Inferior parietal cortex (tissue), 1 donor: ENCODE data around the gene GTPBP8.
"Not testable (repeated sequence)": the region's sequence is repeated elsewhere in the genome, so short reads cannot be mapped to it uniquely, and the experiment has no call there.

Source experiments
- DNase-seq: peaks from one replicate; pipeline ENCODE4 v3.0.0-alpha.2; 2016; ENCODE audit errors: extremely low spot score

Gene GTPBP8

DNA sequence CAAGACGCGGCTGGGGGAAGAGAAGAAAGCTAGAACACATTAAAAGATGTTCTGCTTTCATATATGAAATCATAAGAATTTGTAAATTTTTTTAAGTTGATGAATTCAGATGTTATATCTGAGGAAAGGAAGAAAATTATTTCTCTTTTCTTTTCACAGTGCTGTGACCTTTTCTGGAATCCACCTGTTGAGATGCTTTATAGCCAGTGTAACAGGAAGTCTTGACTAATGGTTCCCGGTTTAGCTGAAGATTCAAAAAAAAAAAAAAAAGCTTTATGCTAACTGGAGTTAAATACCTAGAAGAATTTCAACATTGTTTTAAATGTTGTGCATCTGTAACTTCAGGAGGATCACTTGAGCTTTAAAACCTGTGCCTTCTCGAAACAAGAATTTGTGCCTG lies 9.9 kb downstream of the GTPBP8 start:
- DNase-seq: no peak

DNA sequence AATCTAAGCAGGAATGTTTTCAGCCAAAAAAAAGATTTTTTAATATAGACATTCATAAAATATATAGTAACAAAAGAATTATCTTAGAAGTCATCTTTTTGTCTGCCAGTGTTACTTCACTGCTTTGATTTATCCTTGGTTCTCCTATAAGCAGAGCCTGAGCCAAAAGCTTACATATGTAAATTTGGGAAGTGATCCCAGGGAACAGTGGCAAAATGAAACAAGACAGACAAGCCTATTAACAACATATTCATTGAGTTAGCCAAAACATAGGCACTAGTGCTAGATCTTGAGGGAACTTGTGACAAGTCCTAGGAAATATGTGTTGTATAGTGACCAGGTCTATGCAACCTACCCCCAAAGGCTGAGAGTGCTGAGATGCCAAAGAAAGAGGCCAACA lies 11.3 kb downstream of the GTPBP8 start:
- no peak for DNase-seq

DNA sequence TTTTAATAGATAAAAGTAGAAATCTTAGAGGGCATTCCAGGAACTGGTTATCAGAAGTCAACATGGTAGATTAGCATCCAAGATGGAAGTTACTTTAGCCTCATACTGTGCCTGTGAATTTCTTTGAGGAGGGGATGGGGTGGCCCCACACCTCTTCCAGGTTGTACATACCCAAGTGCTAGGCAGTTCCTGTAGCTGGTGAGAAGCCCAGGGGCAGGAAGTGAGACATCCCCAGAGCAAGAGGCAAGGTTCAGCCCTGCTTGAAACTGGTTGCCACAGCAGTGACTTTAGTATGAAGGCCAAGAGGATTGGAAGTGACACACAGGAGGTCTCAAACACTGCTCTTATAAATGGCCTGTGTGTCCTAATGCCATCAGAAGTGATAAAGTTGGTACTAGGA lies 11.9 kb downstream of the GTPBP8 start:
- no peak for DNase-seq

DNA sequence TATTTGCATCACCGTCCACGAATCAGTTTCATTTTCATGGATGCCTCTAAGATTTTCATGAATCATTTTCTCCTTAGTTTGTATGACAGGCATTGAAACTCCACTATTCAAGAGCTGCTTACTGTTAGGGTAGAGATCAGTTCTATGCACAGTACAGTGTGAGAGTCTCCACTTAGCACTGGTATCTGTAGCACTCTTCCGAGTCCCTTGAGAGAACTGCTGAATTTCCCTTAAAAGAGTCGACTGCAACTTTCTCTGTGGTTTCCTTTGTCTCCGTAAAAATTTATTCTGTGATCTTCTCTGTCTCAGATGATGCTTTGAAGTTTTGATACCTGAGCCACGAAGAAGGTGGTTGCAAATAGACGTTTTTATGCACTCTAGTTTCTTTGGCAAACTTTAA lies 14.8 kb downstream of the GTPBP8 start:
- DNase-seq: no peak

DNA sequence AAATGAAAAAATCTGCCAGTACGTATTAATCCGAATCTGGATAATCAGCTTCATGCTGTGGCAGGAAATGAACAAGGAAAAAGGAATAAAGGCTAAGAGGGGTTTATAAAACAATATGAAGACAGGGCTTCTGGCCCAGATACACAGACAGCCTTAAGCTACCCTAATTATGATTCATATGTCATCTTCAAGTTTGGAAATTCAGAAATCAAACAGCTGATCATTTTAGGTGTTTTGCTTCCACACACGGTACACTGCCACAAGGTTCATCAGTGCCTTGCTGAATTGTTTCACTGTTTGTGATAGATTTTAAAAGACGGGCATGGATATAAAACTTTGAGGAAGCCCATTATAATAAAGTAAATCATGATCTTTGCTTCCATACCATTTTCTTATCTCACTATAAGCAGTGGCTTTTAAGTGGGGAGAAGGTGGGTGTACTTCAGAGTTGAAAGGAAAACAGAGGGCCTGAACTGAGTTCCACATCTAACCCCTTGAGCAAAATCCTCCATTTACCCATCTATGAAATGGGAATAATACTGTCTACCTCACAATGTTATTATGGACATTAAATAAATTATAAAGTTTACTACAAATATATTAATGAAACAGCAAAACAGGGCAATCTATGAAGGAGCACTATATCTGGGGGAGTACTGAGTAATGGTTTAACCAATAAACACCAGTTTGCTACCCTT lies 15.7 kb downstream of the GTPBP8 start:
- no peak for DNase-seq

DNA sequence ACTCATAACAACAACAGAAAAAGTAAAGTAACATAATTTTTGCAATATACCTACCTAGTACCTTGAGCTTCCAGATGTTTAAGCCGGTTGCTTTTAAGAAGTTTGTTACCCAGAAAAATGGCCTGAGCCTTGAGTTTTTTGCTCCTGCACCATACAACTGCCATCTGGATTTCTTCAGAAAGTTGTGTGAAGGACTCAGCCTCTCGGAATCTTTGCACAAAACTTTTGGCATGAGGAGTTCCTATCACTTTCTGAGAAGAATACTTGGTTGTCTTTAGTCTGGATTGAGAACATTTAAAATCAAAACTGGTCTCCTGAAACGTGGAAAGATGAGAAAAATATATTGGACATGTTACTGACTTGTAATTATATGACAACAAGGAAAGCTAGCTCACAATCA lies 17.3 kb downstream of the GTPBP8 start:
- DNase-seq: no peak

DNA sequence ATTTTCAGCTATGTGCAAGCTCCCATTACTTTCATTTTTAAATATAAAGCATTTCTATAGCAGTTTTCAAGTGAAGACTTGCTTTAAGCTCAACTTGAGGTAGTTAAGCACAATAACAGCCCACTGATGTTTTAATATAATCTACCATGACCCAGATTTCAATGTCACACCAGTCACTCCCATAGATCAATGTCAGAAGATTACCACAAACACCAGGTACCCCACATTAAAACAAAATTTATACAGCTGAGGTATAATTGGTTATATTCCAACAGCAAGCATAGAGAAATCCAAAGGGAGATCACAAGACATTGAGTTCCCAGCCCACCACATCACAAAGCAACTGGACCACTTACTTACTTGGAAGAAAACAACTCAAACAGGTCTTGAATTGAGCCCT lies 22.8 kb downstream of the GTPBP8 start:
- no peak for DNase-seq

DNA sequence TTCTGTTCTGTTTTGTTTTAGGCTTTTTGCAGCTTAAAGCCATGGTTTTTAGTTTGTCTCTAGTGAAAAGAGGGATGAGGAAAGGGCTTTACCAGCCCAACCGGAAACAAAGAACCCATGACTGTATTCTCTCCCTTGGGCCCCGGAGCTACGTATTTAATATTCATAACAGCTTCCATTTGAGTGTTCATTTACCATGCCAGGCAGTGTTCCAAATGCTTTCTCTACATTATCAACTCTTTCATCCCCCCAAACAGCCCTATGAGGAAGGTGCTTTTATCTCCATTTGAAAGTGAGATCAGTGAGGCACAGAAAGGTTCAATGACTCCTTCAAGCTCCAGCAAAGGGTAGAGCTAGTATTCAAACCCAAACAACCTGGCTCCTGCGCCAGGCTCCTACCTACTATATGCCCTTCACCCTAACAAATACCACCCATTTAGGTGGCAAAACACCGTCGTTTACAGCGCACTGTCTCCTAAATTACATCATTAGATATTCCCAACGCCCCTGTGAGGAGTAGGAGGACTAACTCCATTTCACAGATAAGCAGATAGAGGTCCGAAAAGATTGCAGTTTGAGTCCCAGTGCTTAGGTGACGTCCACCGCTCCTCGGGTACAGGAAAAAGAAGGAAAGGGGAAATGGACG lies 27.9 kb downstream of the GTPBP8 start:
- no peak for DNase-seq

DNA sequence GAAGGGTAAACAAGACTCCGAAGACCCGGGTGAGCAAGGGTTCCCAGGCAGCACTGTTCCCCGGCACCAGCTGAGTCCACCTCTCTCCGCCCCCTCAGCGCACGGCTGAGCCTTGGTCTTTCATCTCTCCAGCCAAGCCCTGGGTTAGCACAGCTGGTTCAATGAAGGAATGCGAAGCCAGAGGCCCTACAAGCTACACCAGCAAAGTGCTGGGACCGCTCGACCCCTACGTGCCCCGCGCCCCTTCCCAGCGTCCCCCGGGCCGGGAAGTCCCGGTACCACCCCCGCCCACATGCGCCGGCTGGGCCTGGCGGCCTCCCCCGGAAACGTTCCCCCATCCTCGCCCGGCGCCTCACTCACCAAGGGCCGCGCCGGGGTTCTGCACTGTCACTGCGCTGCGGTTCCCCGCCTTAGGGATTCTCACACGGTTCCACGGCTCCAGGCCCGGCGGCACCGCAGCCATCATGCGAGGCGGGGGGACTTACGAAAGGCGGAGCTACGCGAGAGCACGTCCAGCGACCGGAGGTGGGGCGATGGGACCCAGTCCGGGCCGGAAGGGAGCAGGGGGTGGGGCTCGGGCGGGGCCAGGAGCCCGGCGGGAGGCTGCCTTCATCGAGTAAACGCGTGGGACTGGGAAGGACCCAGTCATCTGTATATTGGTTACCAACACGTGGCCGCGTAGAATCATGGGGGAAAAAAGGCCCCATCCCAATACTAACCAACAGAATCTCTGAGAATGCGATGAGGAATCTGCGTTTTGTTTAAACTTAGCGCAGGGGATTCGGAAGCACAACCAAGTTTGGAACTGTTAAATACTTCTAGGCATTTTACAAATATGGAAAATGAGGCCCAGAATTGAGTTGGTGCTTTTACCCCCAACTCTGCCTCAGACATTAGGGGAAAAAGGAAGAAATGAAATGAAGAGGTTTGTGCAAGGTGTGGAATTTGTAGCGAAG lies 28.7 kb downstream of the GTPBP8 start:
- DNase-seq: peak; percentile 87

DNA sequence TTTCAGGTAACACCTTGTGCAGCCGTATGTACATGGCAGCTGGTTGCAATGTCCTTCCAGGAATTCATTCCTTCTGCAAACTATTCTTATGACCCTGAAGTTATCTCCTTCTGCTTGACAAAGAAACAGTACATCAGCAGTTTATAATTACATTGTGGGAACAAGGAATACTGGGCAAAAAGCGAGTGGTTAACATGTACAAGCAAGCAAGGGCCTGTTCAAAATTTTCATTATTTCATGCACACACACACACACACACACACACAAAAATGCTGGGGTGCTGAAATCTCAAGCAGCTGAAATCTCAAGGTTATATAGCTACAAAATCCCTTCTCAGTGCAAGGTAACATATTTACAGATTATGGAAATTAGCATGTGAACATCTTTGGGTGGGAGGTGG lies 30.7 kb downstream of the GTPBP8 start:
- no peak for DNase-seq

DNA sequence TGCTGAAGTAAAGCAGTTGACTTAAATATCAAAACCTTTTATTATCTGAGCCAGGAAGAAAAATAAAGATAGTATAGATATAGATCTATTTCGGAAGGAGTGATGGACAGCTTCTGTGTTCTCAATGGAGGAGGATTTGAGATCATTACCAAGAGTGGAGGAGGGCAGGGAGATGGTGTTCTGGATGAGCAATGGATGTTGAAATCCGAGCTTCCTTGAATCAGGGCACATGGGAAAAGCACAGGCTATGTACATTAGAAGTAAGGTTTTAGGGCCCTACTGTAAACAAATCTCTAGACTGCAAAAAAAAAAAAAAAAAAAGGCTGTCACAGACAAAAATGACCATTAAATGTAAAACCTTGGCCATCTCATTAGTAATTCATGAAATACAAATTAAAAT lies 43.2 kb downstream of the GTPBP8 start:
- no peak for DNase-seq

DNA sequence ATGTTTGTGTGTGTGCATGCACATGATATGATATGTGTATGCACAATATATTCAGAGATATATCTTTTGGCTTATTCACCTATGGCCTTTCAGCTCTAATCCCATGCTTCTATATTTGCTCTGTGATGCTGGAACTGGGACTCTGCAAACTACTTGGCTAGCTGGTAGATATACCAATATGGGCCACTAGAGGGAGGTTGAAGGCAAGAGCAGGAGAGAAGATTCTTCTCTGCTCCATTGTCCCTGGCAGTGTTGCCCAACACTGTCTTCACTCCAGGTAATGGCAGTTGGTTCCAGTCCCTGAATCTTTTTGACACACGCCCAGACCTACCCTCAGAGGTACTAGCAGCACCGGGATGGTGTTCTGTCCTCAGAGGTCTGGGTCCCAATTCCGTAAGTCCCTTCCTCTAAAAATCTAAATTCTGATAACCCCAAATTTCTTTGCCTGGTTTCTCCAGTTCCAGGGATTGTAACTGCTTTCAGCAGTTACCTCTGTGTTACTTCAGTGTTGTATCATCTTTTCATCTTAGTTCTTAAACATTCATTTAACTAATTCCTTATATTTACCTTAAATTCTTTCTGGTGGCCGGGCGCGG lies 44.7 kb downstream of the GTPBP8 start:
- DNase-seq: peak; percentile 75

DNA sequence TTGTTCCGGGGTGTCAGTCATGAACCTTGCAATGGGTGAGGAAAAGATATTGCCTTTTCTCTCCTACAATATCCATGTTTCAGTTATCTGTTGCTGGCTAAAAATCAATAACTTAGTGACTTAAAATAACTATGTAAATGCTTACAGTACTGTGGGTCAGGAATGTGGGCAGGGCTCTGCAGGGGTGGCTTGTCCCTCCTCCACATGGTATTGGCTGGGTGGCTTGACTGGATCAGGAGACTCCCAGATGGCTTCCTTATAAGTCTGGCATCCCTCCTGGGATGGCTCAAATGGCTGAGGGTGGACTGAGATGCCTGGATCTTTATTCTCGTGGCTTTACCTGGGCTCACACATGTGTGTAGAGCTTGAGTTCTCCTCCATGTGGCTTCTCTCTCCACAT lies 47.5 kb downstream of the GTPBP8 start:
- DNase-seq: no peak

DNA sequence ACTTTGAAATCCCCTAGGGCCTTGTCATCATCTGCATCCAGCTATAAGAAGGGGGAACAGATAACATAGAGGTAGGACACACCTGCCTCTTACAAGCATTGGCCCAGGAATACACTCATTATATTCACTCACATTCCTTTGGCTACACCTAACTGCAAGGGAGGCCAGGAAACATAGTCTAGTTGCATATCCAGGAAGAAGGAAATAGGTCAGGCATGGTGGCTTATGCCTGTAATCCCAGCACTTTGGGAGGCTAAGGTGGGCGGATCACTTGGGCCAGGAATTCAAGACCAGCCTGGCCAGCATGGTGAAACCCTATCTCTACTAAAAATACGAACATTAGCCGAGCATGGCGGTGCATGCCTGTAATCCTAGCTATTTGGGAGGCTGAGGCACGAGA lies 48.8 kb downstream of the GTPBP8 start:
- DNase-seq: no peak

DNA sequence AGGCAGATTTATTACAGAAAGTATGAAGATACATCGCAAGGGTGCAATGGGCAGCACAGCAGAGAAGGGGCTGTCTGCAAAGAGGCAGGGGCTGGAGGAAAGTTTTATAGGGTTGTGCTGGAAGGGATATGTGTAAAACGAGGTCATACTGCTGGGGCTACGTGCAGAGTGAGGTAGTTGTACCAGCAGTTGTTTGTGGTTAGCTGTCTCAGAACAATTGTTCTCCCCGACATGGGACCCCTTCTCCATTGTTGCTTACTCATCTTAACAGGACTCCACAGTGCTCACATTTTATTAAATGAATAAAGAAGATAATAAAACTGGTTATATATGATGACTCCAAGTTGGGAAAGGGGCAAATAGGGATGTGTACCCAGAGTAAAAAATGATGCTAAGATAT lies 49.4 kb downstream of the GTPBP8 start:
- no peak for DNase-seq

DNA sequence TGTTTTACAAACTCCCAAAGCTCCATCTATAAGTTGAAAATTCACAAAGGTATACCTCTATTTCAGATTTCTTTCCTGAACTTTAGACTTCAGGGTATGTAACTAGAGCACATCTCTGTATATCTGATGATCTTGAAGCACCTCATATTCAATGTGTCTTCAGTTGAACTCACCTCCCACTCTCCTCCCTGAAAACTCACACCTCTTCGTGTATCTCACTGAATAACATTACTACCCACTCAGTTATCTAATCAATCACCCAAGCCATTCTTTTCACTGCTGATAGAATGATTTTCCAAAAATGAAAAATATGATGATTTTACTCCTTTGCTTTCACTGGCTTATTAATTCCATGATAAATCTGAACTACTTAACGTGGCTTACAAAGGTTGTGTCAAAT lies 52.9 kb downstream of the GTPBP8 start:
- no peak for DNase-seq

DNA sequence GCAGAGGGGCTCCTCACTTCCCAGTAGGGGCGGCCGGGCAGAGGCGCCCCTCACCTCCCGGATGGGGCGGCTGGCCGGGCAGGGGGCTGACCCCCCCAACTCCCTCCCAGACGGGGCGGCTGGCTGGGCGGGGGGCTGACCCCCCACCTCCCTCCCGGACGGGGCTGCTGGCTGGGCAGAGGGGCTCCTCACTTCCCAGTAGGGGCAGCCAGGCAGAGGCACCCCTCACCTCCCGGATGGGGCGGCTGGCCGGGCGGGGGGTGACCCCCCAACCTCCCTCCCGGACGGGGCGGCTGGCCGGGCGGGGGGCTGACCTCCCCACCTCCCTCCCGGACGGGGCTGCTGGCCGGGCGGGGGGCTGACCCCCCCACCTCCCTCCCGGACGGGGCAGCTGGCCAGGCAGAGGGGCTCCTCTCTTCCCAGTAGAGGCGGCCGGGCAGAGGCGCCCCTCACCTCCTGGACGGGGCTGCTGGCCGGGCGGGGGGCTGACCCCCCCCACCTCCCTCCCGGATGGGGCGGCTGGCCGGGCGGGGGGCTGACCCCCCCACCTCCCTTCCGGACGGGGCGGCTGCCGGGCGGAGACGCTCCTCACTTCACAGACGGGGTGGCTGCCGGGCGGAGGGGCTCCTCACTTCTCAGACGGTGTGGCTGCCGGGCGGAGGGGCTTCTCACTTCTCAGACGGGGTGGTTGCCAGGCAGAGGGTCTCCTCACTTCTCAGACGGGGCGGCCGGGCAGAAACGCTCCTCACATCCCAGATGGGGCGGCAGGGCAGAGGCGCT lies 55.6 kb downstream of the GTPBP8 start:
- DNase-seq: not testable (repeated sequence)

DNA sequence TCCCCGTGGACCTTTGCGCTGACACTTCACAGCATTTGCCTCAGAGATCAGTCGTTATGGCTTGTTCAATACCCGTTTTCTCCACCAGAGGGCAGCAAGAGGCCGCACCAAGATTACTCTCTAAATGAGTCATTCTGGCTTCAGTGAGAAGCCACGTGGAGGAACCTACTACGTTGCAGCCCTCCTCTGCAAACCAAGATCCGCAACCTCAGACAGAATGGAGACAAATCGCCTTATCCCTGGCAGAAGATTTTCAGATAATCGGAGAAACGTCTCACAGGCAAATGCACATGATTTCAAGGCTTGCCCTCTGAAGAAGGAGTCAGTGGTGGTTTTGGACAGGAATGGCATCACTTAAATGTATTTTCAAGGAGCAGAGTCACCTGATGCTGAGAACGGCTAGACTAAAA lies 60.5 kb downstream of the GTPBP8 start:
- peak; percentile 98 for DNase-seq
